ENCODE measurements around the gene OR51B4. TPM values are rescaled to one million over a fixed set of nuclear protein-coding genes. Genes with fewer than 3 reads are reported as not detected.

OR51B4 gene
- total RNA-seq, 1 experiment from 2014 or later = not detected

DNA sequence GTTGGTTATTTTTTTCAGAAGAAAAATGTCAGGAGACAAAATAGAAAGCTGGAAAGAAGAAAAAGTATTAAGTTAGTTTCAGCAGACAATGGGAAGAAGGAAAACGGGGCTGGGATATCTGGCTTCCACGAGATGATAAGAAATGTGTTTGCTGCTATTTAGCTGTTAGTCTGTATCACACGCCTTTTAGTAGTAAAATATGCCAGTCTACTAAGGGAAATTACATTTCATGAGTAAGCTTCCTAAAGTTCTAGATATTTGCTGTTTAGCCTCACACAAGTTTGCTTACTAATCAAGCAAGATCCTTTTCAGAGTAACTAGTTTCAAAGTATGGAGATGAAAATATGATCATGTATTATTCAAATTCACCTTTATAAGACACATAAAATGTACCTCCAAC, 1.5 kb downstream of the OR51B4 start:
- H3K14ac ChIP-seq (ENCODE audit: insufficient read depth, low read length) = no peak overlapping the region
- no peak overlapping the region for H2BK12ac ChIP-seq (ENCODE audit: insufficient read length, low read depth, low read length)
- Mint-ChIP-seq H3K9me3 (no peaks in the 10 kb centered on the region), H3K36me3 (ENCODE audit: insufficient read depth in 1 of 3, low read depth in 3 of 3) (no peaks in the 10 kb centered on the region), H3K4me1 (no peaks in the 10 kb centered on the region), H3K4me3 (no peak overlapping the region), H3K27ac (no peak overlapping the region), H3K27me3 (ENCODE audit: low read depth) (no peaks in the 10 kb centered on the region)
- H3K4ac ChIP-seq (ENCODE audit: low read depth, low read length) = no peak overlapping the region
- H3K23ac ChIP-seq (ENCODE audit: insufficient read length, low read depth, low read length) = no peak overlapping the region
- H3K4me2 ChIP-seq (ENCODE audit: insufficient read depth, insufficient read length, low read length) = no peak overlapping the region
- H4K8ac ChIP-seq (replicated peaks; ENCODE audit: insufficient read length, low read depth, low read length) = no peak overlapping the region
- H3K9ac ChIP-seq (ENCODE audit: extremely low read depth, insufficient read length, low read length) = no peak overlapping the region
- H2BK5ac ChIP-seq (ENCODE audit: insufficient read length, low read length) = no peak overlapping the region
- no peaks in the 10 kb centered on the region for H3K79me2 ChIP-seq (ENCODE audit: insufficient read depth, low read length)
- no peak overlapping the region for H3K56ac ChIP-seq (ENCODE audit: insufficient read length, low read depth, low read length)
- no peak overlapping the region for H3K27ac ChIP-seq (ENCODE audit: insufficient read length, low read depth, low read length)
- H2BK15ac ChIP-seq (ENCODE audit: low read depth, low read length) = no peak overlapping the region
- no peak overlapping the region for H2AFZ ChIP-seq (ENCODE audit: low read length)
- H3K27me3 ChIP-seq (ENCODE audit: insufficient read depth, low read length) = no peaks in the 10 kb centered on the region
- no peaks in the 10 kb centered on the region for H4K20me1 ChIP-seq (ENCODE audit: control insufficient read depth, insufficient read depth, insufficient read length)
- H2BK20ac ChIP-seq (ENCODE audit: low read depth, low read length, poor library complexity, severe bottlenecking) = no peak overlapping the region
- no peak overlapping the region for H2AK5ac ChIP-seq (ENCODE audit: insufficient read length, low read length)
- no peaks in the 10 kb centered on the region for H3K23me2 ChIP-seq (ENCODE audit: insufficient read length, low read depth, low read length, poor library complexity, severe bottlenecking)
- no peak overlapping the region for H2BK120ac ChIP-seq (ENCODE audit: low read depth, low read length, poor library complexity, severe bottlenecking)
- DNase-seq = no peak
- H3T11ph ChIP-seq (ENCODE audit: low read length) = no peak overlapping the region
- no CpG with 5 or more reads among the region's 3 CpGs for WGBS (ENCODE audit: extremely low coverage, insufficient read length, low lambda C conversion rate)
- no peak overlapping the region for H3K18ac ChIP-seq (ENCODE audit: insufficient read length, low read depth, low read length)
- no peaks in the 10 kb centered on the region for H3K4me1 ChIP-seq (ENCODE audit: insufficient read depth, low read length)
- TF ChIP-seq, protein P1, sequence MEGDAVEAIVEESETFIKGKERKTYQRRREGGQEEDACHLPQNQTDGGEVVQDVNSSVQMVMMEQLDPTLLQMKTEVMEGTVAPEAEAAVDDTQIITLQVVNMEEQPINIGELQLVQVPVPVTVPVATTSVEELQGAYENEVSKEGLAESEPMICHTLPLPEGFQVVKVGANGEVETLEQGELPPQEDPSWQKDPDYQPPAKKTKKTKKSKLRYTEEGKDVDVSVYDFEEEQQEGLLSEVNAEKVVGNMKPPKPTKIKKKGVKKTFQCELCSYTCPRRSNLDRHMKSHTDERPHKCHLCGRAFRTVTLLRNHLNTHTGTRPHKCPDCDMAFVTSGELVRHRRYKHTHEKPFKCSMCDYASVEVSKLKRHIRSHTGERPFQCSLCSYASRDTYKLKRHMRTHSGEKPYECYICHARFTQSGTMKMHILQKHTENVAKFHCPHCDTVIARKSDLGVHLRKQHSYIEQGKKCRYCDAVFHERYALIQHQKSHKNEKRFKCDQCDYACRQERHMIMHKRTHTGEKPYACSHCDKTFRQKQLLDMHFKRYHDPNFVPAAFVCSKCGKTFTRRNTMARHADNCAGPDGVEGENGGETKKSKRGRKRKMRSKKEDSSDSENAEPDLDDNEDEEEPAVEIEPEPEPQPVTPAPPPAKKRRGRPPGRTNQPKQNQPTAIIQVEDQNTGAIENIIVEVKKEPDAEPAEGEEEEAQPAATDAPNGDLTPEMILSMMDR (conservative IDR thresholded peaks at IDR 0.05) = no peak
- no peaks in the 10 kb centered on the region for H3K79me1 ChIP-seq (ENCODE audit: insufficient read depth, low read depth, low read length, poor library complexity, severe bottlenecking)
- H4K5ac ChIP-seq (ENCODE audit: insufficient read length, low read depth, low read length) = no peak overlapping the region
- no peak overlapping the region for H4K91ac ChIP-seq (ENCODE audit: insufficient read length, low read depth, low read length)
- H3K9me3 ChIP-seq (ENCODE audit: control insufficient read depth, low read depth, low read length) = no peaks in the 10 kb centered on the region

Measured in H9 (cell line).